NCI-H1694 (cell line): ENCODE measurements around the gene VAMP5.

Experiments used
- DNase-seq: peaks from one replicate; lab custom pipeline; 2025; lab: John Stamatoyannopoulos, UW

Gene VAMP5

GRCh38 chr2:85635636-85636035 is 51.4 kb downstream of the VAMP5 start:
- DNase-seq: no peak

DNA sequence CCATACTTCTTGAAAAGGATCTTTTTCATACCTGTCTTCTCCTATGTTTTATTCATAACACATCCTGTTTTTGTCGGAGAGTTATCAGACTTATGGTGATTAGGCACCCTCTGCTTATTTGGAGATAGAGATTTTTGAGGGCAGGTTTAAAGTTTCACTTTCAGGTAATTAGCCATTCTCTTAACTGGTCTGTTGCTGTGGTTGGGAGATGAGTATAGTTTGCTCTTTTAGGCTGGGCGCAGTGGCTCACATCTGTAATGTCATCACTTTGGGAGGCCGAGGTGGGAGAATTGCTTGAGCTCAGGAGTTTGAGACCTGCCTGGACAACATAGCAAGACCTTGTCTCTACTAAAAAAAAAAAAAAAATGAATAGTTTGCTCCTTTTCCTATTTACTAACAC is 58.5 kb downstream of the VAMP5 start:
- no peak for DNase-seq
